ENCODE data around the gene TCERG1L. TPM values are rescaled to one million over a fixed set of nuclear protein-coding genes. Genes with fewer than 3 reads are reported as not detected.
"Not testable (repeated sequence)": the region's sequence is repeated elsewhere in the genome, so short reads cannot be mapped to it uniquely, and the experiment has no call there.

The TCERG1L gene
- total RNA-seq, 1 donor from 2014 or later: not detected

GRCh38 chr10:131090761-131091661 is 220.5 kb downstream of the TCERG1L start:
- no peak for DNase-seq
- intact Hi-C loops (cut with DNase I): no loop called here
- no peak for ATAC-seq (ENCODE audit: poor library complexity)

DNA sequence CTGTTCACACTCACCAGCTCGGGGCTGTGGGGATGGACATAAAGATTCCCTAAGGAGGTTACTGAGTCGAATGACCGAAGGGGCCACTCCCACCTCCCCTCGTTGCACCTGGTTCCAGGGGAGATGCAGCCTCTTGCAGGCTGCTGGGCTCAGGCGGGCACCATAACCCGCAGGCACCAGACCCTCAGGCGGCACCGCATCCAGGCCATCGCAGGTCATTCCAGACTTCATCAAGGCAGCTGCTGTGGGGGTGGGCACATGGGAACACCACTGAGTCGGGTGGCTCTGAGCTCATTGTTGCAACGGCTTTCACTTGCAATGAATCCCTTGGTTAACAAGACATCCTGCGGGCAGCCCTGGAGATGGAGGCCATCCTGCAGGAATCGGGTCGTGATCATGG is 221.7 kb downstream of the TCERG1L start:
- ATAC-seq (ENCODE audit: poor library complexity) (no peak), DNase-seq (no peak)
- intact Hi-C loops (cut with DNase I): no loop called here

DNA sequence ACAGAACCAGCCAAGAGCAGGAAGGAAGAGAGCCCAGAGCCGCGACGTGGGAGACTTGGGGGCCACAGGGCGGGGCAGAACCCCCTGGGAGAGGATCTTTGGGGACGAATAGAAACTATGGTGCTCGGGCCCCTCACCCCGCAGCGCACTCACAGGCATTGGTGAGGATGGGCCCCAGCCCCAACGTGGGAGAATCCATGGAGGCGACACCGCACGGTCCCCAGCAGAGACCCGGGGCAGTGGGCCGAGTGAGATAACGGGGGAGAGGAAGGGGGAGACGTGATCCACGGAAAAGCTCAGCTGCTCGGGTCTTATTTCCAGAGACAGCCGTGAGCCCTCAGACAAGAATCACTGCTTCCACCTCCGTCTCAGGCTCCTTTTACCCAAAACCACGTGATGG is 222.4 kb downstream of the TCERG1L start:
- intact Hi-C loops (cut with DNase I): no loop called here
- DNase-seq: no peak
- ATAC-seq (ENCODE audit: poor library complexity): no peak

- intact Hi-C loops (cut with DNase I): no loop called here
- ATAC-seq (ENCODE audit: poor library complexity) (no peak), DNase-seq (no peak)
Observed at GRCh38 chr10:131088619-131089018, 222.9 kb downstream of the TCERG1L start.

DNA sequence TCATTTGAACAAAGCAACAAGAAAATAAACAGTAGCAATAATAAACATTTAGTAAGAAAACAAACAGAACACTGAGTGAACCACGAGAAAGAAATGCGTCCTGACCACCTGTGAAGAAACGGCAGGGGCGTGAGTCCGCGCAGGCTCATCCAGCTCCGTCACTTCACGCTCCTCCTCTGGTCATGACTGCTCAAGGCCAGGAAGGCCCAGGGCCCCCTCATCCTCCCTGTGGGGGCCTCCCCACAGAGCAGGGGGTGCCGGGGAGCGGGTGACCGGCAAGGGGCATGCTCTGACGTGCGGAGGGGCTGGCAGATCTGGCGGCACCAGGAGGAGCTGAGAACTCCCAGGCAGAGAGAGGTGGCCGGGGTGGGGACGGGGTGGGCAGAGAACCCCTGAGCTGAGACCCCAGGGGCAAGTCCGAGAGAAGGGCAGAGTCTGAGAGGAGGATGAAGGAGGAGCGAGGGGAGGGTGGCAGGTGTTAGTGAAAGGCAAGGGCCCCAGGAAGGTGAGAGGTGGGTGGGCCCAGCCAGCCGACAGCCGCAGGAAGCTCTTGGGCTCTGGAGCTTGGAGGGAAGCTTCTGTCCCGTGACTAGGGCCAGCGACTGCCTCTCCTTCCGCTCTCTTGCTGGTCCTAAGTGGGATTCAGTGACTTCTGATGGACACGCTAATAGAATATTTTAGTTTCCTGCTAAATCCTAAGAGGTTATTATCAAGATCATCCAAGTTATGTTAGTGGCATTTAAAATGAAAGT is 223.9 kb downstream of the TCERG1L start:
- no peak for DNase-seq
- intact Hi-C loops (cut with DNase I): no loop called here
- no peak for ATAC-seq (ENCODE audit: poor library complexity)

- DNase-seq: no peak
- no peak for ATAC-seq (ENCODE audit: poor library complexity)
- intact Hi-C loops (cut with DNase I): no loop called here
Observed at GRCh38 chr10:131086511-131086910, 225.0 kb downstream of the TCERG1L start.

DNA sequence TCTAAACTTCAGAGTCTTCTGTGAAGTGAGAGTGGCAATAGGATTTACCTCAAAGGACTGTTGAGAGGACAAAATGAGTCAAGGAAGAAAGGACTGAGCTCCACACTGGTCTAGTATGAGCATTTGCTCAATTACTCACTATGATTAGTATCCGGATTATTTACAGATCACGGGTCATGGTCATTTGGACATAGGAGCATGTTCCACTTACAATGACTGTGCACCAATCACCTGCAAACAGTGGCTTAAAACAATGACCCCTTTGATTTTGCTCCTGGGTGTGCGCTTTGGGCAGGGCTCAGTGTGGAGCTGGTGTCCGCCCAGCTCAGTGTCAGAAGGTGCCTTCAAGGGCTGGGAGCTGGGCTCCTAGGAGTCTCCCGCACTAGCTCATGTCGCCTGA is 225.4 kb downstream of the TCERG1L start:
- ATAC-seq (ENCODE audit: poor library complexity) (no peak), DNase-seq (no peak)
- intact Hi-C loops (cut with DNase I): no loop called here

DNA sequence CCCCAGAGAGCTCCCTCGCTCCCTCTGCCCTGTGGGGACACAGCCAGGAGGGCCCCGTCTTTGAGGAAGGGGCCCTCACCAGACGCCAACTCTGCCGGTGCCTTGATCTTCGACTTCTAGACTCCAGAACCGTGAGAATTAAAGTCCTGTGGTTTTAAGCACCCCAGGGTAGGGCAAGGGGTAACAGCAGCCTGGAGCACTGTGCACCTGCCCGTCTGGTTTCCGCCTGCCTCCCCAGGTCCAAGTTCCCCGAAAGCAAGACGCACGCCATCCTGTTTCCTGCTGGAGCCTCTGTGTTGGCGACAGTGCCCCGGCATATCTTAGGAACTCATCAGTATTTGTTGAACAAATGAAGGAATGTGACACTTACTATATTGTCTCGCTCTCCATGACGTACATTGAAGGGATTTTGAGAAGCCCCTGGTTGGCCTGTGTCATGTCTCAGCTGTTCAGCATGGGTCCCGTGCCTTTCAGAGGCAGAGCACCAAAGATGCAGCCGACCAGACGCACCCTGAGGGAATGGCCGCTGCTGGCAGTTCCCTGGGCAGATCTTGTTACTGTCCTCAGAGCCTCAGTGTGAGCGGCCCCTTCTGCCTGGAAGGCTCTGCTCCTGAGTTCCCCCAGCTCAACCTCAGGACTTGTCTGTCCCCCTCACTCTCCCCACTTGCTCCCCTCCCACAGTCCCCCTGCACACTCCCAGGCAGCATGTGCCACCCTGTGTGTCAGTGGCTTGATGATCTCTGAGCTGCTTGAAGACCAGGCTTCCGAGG is 226.2 kb downstream of the TCERG1L start:
- no peak for DNase-seq
- ATAC-seq (ENCODE audit: poor library complexity): no peak
- intact Hi-C loops (cut with DNase I): no loop called here

GRCh38 chr10:131084791-131085090 is 226.8 kb downstream of the TCERG1L start:
- intact Hi-C loops (cut with DNase I): no loop called here
- DNase-seq: no peak

DNA sequence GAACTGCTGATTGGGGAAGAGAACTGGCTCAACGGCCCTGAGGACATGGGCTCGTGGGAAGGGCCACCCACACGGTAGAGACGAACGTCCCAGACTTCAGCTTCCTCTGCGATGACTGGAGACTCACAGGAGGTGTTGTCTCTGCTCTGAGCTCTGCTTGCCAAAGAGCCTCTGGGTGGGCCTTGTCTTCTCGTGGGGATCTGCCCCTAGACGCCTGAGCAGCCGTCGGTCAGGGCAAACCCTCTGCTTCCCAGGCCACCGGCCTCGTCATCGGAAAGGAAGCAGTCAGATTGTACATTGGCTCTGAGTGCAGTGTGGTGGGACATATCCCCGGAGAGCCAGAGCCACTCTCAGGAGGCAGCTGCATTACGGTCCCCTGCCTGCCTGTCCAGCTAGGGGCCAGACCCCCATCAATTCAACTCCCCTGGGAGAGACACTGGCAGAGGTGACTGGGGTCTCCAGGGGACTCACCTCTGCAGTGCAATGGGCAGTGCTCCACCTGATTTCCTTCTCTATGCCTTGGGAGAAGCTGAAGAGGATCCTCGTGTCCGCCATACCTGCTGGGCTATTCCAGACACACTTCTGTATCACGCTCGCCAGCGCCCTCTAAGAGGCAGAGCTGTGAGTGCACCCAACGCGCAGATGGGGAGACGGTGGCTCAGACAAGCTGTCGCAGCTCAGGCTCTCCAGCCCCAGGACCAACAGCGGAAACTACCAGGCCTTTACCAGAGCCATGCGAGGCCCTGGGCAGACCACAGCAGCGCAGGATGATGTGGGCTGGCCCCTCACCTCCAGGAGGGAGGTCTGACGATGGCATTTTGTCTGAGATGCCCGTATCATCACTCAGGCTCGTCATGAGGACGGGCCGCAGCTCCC is 227.4 kb downstream of the TCERG1L start:
- intact Hi-C loops (cut with DNase I): no loop called here
- DNase-seq (no peak), ATAC-seq (ENCODE audit: poor library complexity) (no peak)

More at GRCh38 chr10:131084791-131085090, 226.8 kb downstream of the TCERG1L start:
- no peak for ATAC-seq (ENCODE audit: poor library complexity)

- ATAC-seq (ENCODE audit: poor library complexity) (no peak), DNase-seq (no peak)
- intact Hi-C loops (cut with DNase I): no loop called here
Observed at GRCh38 chr10:131082991-131083481, 228.5 kb downstream of the TCERG1L start.

DNA sequence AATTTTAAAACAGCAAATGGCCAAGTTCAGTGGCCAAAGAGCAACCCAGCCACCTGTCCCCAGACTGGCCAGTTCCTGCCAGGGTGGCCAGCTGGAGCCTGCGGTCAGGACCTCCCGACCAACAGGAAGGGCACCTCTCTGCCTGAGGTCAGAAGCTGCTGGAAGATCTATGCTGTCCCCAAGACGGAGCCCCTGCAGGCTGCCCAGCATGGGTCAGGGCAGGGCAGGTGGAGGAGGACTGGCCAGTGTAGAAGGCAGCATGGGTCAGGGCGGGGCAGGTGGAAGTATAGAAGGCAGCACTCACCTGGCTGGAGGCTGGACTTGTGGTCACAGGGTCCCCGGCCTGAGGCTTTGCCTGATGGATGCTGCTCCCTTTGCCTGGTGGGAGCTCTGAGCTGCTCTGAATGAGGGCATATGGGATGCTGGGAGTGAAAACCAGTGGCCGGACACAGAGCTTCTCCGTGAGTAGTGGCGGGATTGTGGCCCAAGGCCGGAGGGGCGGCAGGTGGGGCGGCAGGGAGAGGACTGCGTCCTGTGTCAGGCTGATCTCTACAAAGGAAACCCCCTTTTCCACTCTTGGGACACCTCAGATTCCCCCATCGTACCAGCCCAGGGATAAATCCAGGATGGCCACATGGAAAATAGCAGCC is 229.2 kb downstream of the TCERG1L start:
- no peak for DNase-seq
- intact Hi-C loops (cut with DNase I): no loop called here
- ATAC-seq (ENCODE audit: poor library complexity): no peak

GRCh38 chr10:131081786-131082185 is 229.7 kb downstream of the TCERG1L start:
- intact Hi-C loops (cut with DNase I): no loop called here
- DNase-seq: no peak
- ATAC-seq (ENCODE audit: poor library complexity): no peak

- ATAC-seq (ENCODE audit: poor library complexity): no peak
- intact Hi-C loops (cut with DNase I): no loop called here
- DNase-seq: no peak
Observed at GRCh38 chr10:131081376-131081775, 230.1 kb downstream of the TCERG1L start.

- no peak for DNase-seq
- intact Hi-C loops (cut with DNase I): no loop called here
- ATAC-seq (ENCODE audit: poor library complexity): no peak
Observed at GRCh38 chr10:131080571-131080970, 230.9 kb downstream of the TCERG1L start.

GRCh38 chr10:131079314-131079713 is 232.2 kb downstream of the TCERG1L start:
- ATAC-seq (ENCODE audit: poor library complexity): no peak
- intact Hi-C loops (cut with DNase I): no loop called here
- DNase-seq: no peak

DNA sequence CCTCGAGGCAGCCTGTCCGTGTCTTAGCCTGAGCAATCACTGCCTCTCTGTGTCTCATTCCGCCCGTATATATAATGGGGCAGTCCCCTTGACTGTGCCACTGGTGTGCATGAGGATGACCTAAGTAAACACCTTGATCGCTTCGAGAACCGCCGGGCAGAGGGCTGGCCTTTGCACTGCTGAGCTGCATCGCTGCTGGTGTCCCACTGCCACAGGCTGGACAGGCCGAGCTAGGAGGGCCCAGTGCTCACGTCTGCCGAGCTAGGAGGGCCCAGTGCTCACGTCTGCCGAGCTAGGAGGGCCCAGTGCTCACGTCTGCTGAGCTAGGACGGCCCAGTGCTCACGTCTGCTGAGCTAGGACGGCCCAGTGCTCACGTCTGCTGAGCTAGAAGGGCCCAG is 232.6 kb downstream of the TCERG1L start:
- ATAC-seq (ENCODE audit: poor library complexity); intact Hi-C loops (cut with DNase I); DNase-seq: not testable (repeated sequence)

Measured in Right ventricle myocardium superior (tissue), 1 donor.